ENCODE results near the gene GRAMD1B. TPM values are rescaled to one million over a fixed set of nuclear protein-coding genes. Genes with fewer than 3 reads are reported as not detected.

GRAMD1B gene
- total RNA-seq, 1 experiment from 2014 or later = 12.7 TPM

GRCh38 chr11:123580557-123581275, 150.6 kb downstream of the GRAMD1B start:
- H3K4me2 ChIP-seq (ENCODE audit: low read length) = peak overlapping the region; percentile 19; the same call in 1 of the 2 replicates
- no peaks in the 10 kb centered on the region for H3K9me2 ChIP-seq (ENCODE audit: insufficient read depth)
- ChIA-PET RAD21 (ENCODE audit: low non-redundant PET in 1 of 2, low total read pairs in 2 of 2, uncharacterized antibody in 2 of 2, unreplicated experiment in 2 of 2) (interaction anchor here (0.6 to 1.5 kb wide), 3 partner anchors 60 to 477 kb away, joined by 4 to 7 read pairs (median 4); no protein-coding TSS in a partner anchor), POLR2A (interaction anchor here (1.1 kb wide), 1 partner anchor 10 kb away, joined by 3 read pairs; no protein-coding TSS in a partner anchor), CTCF (interaction anchor here (0.7 to 2.4 kb wide), 19 partner anchors 9 to 319 kb away, joined by 3 to 33 read pairs (median 3); partner anchors contain the start of gene SCN3B)
- H3K9ac ChIP-seq (ENCODE audit: low read length) = no peak overlapping the region
- H3K4me3 ChIP-seq (replicated peaks in 1 of 2; ENCODE audit: low read depth in 1 of 2, low read length in 2 of 2) = no peak overlapping the region
- peak; percentile 91 for ATAC-seq
- H3K9me3 ChIP-seq (ENCODE audit: control insufficient read depth in 1 of 2, insufficient read depth in 1 of 2, low read depth in 1 of 2, low read length in 2 of 2) = no peaks in the 10 kb centered on the region
- no peak overlapping the region for H2AFZ ChIP-seq (ENCODE audit: low read depth, low read length, poor library complexity, severe bottlenecking)
- H4K20me1 ChIP-seq (ENCODE audit: insufficient read depth) = no peaks in the 10 kb centered on the region
- H3K4me1 ChIP-seq (ENCODE audit: control insufficient read depth in 1 of 2, insufficient read depth in 2 of 2, low read length in 2 of 2) = peaks cover 2 to 11% of the 10 kb centered on the region in 2 experiments; a peak in 3 of 4 replicates
- intact Hi-C loops (cut with micrococcal nuclease) = loop anchor here (1.0 to 5.0 kb wide), 2 partner anchors 57 to 127 kb away; no protein-coding TSS in a partner anchor
- DNase-seq (ENCODE audit: low read depth, low spot score) = peak; percentile 41
- H3K27ac ChIP-seq (ENCODE audit: low read depth, low read length) = no peak overlapping the region
- peaks cover 12% of the 10 kb centered on the region for H3K27me3 ChIP-seq (ENCODE audit: insufficient read depth, low read length)
- no peaks in the 10 kb centered on the region for H3K79me2 ChIP-seq (ENCODE audit: insufficient read depth, low read length)
- H3K36me3 ChIP-seq (ENCODE audit: control insufficient read depth in 1 of 2, insufficient read depth in 2 of 2, low read length in 2 of 2) = no peaks in the 10 kb centered on the region
- no TSS peak for BruUV-seq (replicated peaks)
- TF ChIP-seq TCF7L2 (IDR thresholded peaks at IDR 0.05; ENCODE audit: borderline replicate concordance, extremely low read depth, insufficient read depth, insufficient read length) (peak; percentile 46), RAD21 (IDR thresholded peaks at IDR 0.05; ENCODE audit: low read depth) (peak; percentile 86), POLR2A (IDR thresholded peaks at IDR 0.05; ENCODE audit: borderline replicate concordance, extremely low read depth, insufficient read depth, insufficient read length) (no peak), CBX3 (IDR thresholded peaks at IDR 0.05; ENCODE audit: low read depth) (peak; percentile 64; the same call in 1 of the 2 replicates), ATF3 (IDR thresholded peaks at IDR 0.05) (no peak), MAX (IDR thresholded peaks at IDR 0.05) (peak; percentile 80), CTCF (IDR thresholded peaks at IDR 0.05 in 2 of 3, conservative IDR thresholded peaks at IDR 0.05 in 1 of 3; ENCODE audit: borderline replicate concordance in 1 of 3, insufficient read depth in 1 of 3, low read depth in 2 of 3, low read length in 2 of 3) (peak; percentile 91 to 98 (median 97)), YY1 (IDR thresholded peaks at IDR 0.05; ENCODE audit: extremely low read depth, insufficient replicate concordance, low read depth, low read length) (peak; percentile 26)
